GM18505 (cell line): Measurements from ENCODE around the gene AGAP1.

ENCODE experiments used
- ATAC-seq: cut with Tn5 transposase; IDR thresholded peaks from one replicate; pipeline ENCODE4 v1.9.1; 2021; ENCODE audit not compliant: unreplicated experiment
- POLR2A ChIP-seq: IDR thresholded peaks from 4 replicates; pipeline ENCODE4 v1.6.1; 2011; ENCODE audit warnings: borderline replicate concordance; ENCODE audit not compliant: insufficient read depth, insufficient read length; ENCODE audit errors: extremely low read depth

Gene AGAP1

DNA sequence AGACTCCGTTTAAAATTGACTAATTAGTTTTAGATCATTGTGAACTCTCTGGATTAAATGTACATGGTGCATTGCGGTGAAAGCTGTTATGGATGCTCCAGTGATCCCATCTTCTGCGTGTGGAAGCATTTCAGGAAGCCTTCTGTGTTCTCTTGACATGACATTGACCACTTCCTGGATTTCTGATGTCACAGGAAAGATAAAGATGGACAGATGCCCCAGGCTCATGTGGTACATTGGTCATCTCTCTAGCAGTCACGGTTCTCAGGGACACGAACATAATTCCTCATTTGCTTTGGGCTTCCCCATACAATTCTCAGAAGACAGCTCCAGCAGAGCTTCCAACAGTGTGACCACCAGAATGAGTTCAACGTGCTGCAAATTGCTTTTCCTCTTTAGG lies 26.9 kb downstream of the AGAP1 start:
- ATAC-seq: no peak
- TF ChIP-seq POLR2A: no peak

GRCh38 chr2:235521844-235522243 lies 28.0 kb downstream of the AGAP1 start:
- ATAC-seq: no peak
- no peak for TF ChIP-seq POLR2A

DNA sequence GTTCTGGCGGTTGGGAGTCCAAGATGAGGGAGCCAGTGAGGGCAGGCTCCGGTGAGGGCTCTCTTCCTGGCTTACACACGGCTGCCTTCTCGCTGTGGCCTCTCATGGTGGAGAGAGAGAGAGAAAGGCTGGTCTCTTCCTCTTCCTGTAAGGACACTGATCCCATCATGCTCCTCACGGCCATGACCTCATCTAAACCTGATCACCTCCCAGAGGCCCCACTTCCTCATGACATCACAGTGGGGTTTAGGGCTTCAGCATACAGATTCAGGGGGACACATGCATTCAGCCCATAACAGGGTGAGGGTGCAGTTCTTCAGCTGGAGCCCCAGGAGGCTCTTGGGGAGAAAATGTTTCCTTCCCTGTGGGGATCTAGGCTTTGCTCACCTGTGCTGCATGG lies 29.2 kb downstream of the AGAP1 start:
- ATAC-seq: no peak
- TF ChIP-seq POLR2A: no peak

- TF ChIP-seq POLR2A: no peak
- ATAC-seq: no peak
Measured at GRCh38 chr2:235523486-235524150, 29.8 kb downstream of the AGAP1 start.

- TF ChIP-seq POLR2A: no peak
- ATAC-seq: no peak
Measured at GRCh38 chr2:235526166-235526565, 32.3 kb downstream of the AGAP1 start.

GRCh38 chr2:235527806-235528469 lies 34.1 kb downstream of the AGAP1 start:
- no peak for TF ChIP-seq POLR2A
- no peak for ATAC-seq

DNA sequence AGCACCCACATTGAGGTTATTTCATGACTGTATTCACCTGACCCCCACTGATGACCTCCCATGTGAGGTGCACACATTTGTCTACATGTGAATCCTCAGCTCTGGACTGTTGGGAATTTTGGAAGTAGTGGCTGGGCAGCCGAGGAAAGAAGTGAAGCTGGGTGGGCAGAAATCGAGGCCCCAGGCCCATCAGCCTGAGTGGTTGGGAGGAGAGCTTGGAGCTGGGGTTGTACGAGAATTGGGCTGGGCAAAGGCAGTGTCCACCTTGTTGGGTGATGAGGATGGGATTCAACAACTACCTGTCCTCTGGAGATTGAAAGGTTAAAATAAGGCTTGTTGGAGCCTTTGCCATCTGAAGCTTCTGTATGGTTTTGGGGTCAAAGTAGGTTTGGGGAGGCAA lies 35.8 kb downstream of the AGAP1 start:
- no peak for ATAC-seq
- TF ChIP-seq POLR2A: no peak

DNA sequence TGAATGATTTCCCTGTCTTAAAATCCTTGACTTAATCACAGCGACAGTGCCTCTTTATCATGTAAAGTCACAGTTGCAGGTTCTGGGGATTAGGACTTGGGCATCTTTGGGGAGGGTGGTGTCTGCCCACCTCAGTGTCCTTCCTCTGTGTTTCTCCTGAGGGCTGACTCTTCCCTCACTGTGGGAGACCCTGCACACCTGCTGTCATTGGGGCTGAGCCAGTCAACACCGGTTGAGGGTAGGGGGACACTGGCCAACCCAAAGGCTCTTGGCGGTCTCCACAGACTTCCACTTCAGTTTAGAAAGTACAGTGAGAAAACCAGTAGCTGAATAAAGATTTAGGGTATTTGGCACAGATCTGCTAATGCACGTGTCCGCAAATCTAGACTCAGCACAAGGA lies 36.9 kb downstream of the AGAP1 start:
- no peak for ATAC-seq
- TF ChIP-seq POLR2A: no peak

GRCh38 chr2:235532307-235532706 lies 38.5 kb downstream of the AGAP1 start:
- no peak for TF ChIP-seq POLR2A
- no peak for ATAC-seq

DNA sequence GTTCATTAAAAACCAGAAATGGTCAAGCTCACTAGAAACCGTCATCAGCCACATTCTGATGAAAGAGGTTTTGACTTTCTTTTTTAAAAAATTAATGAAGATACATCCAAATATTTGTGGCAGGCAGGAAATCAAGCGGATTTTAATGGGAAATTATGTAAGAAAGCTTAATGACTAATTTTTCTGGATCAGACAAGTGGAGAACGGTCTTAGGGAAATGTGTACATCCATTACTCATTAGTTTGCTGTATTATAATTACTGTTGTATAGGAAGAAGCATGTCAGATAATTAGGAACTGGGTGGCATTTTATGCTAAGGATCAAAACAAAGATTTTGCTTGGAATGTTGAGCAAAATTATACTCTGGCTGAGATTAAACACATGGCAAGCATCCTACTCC lies 39.4 kb downstream of the AGAP1 start:
- no peak for TF ChIP-seq POLR2A
- no peak for ATAC-seq

DNA sequence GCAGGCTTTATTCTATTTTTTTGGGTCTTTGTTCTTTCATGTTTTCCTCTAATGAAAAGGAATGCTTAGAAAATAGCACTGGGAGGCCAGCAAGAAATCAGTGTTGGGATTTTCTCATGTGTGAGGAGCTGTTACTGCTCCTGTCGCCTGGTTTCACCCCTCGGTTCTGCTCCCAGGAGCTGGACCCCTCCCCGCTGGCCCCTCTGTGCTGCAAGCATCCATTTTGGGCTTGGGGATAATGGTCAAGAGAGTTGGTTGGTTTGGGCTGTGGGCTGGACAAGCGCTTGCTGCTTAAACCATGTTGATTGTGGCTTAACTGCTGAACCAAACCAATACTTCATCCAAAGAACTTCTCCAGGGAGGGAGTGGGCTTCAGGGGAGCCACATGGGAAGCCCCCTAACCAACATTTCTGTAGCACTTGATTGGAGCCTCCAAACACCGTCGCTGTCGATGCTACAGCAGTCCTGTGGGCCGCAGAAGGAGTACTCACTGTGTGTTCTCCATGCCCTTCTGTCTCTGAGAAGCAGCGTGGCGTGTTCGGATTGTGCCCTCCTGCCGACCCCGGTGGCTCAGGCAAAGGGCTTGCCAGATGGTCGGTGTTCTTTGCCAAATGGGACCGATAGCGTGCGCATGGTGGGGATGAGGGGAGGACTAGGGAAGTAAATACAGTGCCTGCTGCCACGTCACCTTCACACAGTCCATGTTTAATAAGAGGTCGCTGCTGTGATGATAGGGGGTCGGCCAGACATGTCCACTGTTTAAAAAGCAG lies 40.0 kb downstream of the AGAP1 start:
- TF ChIP-seq POLR2A: no peak
- ATAC-seq: no peak

GRCh38 chr2:235534678-235535422 lies 41.0 kb downstream of the AGAP1 start:
- no peak for TF ChIP-seq POLR2A
- ATAC-seq: no peak

DNA sequence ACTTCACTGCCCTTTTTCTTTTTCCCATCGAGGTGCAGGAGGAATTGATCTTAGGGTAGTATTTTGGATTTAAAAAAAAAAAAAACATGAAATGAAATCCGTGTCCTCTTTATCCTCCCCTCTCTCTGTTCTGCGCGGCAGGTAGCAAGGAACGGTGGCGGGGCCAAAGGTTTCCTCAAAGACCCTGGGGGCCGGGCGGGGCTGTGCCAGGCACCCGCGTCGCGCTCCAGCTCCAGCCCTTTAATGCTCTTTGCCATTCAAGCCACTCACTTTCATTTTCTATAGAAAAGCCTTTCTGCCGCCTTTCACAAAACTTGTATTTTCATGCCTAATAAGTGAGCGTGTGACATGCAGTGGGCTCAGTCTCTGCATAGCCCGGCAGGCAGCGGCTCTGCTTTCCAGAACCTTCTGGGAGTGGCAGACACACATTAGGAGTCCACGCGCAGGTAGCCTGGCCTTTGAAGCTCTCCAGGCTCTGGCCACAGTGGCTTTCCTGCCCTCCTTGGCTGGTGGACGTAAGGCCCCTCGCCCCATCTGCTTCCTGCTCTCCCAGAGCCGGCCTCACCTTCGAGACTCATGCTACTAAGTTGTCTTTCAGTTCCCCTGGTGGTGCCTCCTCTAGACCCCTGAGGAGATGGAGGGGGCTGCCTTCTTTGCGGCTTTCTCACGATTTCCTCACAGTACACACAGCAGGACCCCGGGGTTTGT lies 41.7 kb downstream of the AGAP1 start:
- no peak for TF ChIP-seq POLR2A
- no peak for ATAC-seq
